Stimulated activated CD4-positive, alpha-beta T cell treated with anti-CD3 and anti-CD28 coated beads, TNF-alpha, amount 100 ng/mL, for 4 hours (primary cell): ENCODE measurements around the gene ANXA8L1.
"Not testable (repeated sequence)": the region's sequence is repeated elsewhere in the genome, so short reads cannot be mapped to it uniquely, and the experiment has no call there.

ENCODE experiments used
- DNase-seq, 3 experiments: peaks; one replicate each; pipeline ENCODE4 v3.0.0-alpha.2; 2020; ENCODE audit warnings: low read depth in 3 of 3

ANXA8L1 gene

GRCh38 chr10:46375406-46375805 lies at the start of gene ANXA8L1:
Gene ANXA8L1, plus strand, starts transcription at chr10:46375776. Its CDS starts 76 bp downstream, at chr10:46375852.
- not testable (repeated sequence) for DNase-seq

- no peak for DNase-seq
Observed at GRCh38 chr10:46326066-46326465, 49.5 kb upstream of the ANXA8L1 start.

GRCh38 chr10:46326971-46327370 lies 48.6 kb upstream of the ANXA8L1 start:
- DNase-seq: no peak

- no peak for DNase-seq
Observed at GRCh38 chr10:46327685-46328084, 47.9 kb upstream of the ANXA8L1 start.

GRCh38 chr10:46328853-46329689 lies 46.5 kb upstream of the ANXA8L1 start:
- no peak for DNase-seq

GRCh38 chr10:46329690-46330016 lies 45.9 kb upstream of the ANXA8L1 start:
- no peak for DNase-seq

- no peak for DNase-seq
Observed at GRCh38 chr10:46330894-46331293, 44.7 kb upstream of the ANXA8L1 start.

- not testable (repeated sequence) for DNase-seq
Observed at GRCh38 chr10:46365484-46365883, 10.1 kb upstream of the ANXA8L1 start.

GRCh38 chr10:46367209-46367608 lies 8.4 kb upstream of the ANXA8L1 start:
- not testable (repeated sequence) for DNase-seq

GRCh38 chr10:46367666-46368240 lies 7.8 kb upstream of the ANXA8L1 start:
- DNase-seq: not testable (repeated sequence)

- not testable (repeated sequence) for DNase-seq
Observed at GRCh38 chr10:46368956-46369355, 6.6 kb upstream of the ANXA8L1 start.

- DNase-seq: not testable (repeated sequence)
Observed at GRCh38 chr10:46374410-46374809, 1.2 kb upstream of the ANXA8L1 start.

GRCh38 chr10:46377022-46377421 lies 1.4 kb downstream of the ANXA8L1 start:
- not testable (repeated sequence) for DNase-seq

- not testable (repeated sequence) for DNase-seq
Observed at GRCh38 chr10:46377651-46378050, 2.1 kb downstream of the ANXA8L1 start.

GRCh38 chr10:46378108-46378507 lies 2.5 kb downstream of the ANXA8L1 start:
- not testable (repeated sequence) for DNase-seq

GRCh38 chr10:46379233-46379848 lies 3.8 kb downstream of the ANXA8L1 start:
- not testable (repeated sequence) for DNase-seq

- DNase-seq: not testable (repeated sequence)
Observed at GRCh38 chr10:46385858-46386257, 10.3 kb downstream of the ANXA8L1 start.

GRCh38 chr10:46386694-46387093 lies 11.1 kb downstream of the ANXA8L1 start:
- DNase-seq: not testable (repeated sequence)

GRCh38 chr10:46387309-46387902 lies 11.8 kb downstream of the ANXA8L1 start:
- DNase-seq: not testable (repeated sequence)

- not testable (repeated sequence) for DNase-seq
Observed at GRCh38 chr10:46391422-46391821, 15.8 kb downstream of the ANXA8L1 start.

GRCh38 chr10:46396441-46397279 lies 21.1 kb downstream of the ANXA8L1 start:
- not testable (repeated sequence) for DNase-seq
